ENCODE data around the gene INSR. TPM values are rescaled to one million over a fixed set of nuclear protein-coding genes. Genes with fewer than 3 reads are reported as not detected.

INSR gene
- total and polyA plus RNA-seq, 2 of the 8 experiments (the other 6 are each of a cell fraction or from before 2014, with no cell fraction given) = 13.1 to 48.7 TPM

DNA sequence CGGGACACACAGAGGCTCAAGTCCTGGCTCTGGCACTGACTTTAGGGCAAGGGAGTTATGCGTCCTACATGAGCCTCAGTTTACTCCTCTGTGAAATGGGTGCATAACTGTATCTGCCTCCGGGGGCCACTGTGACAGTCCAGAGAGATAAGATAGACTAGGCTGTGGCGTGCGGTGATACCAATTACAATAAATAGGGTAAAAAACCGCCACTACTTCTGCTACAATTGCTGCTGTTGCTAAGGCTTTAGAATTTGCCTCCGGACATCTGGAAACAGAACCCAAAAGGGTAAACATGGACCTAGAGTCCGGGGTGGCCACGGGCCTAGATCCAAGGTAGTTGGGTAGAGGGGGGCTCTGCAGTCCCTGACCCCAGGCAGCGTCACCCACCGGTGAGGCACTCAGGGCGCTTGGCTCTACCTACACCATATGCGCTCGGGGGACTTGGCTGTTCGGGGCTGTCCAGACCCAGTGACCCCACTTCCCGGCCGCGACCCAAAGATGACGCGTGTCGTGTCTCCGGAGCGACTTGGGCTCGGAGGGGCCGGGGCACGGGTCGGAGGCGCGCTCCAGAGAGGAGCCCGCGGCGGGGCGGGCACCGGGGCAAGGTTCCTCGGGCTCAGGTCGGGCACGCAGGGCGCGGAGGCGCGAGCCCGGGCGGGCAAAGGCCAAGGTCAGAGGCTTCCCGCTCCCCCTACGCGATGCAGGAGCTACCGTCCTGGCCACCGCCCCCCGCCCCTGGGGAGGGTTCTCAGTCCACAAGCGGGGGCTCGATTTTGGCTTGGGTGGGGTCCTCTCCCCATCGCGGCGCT lies 1.1 kb downstream of the INSR start:
- ChIA-PET CTCF (ENCODE audit: partially characterized antibody) (interaction anchor here (0.6 to 0.8 kb wide), 2 partner anchors 85 to 92 kb away, joined by 3 read pairs; no protein-coding TSS in a partner anchor), POLR2A (ENCODE audit: partially characterized antibody) (interaction anchor here (0.9 to 2.2 kb wide), 4 partner anchors 88 to 141 kb away, joined by 3 to 8 read pairs (median 3); no protein-coding TSS in a partner anchor)
- no peak overlapping the region for H4K5ac ChIP-seq (ENCODE audit: insufficient read length, low read depth, low read length)
- 0 out of 2 replicates have a peak overlapping the region, but pooled peaks have one; percentile 34 for H2BK15ac ChIP-seq (ENCODE audit: low read length)
- H3K18ac ChIP-seq (ENCODE audit: extremely low read depth, low read length) = peak overlapping the region; percentile 24
- H4K91ac ChIP-seq (replicated peaks; ENCODE audit: insufficient read length, low read length) = no peak overlapping the region
- 33% methylated on average over 21 of the region's 54 CpGs; no CpG with 5 or more reads in 1 of the 2 experiments for WGBS, 2 experiments (ENCODE audit: extremely low coverage in 1 of 2, insufficient coverage in 1 of 2, insufficient read length in 1 of 2, insufficient replicate concordance in 2 of 2, low coverage in 1 of 2, low lambda C conversion rate in 2 of 2, missing lambda C conversion rate in 1 of 2)
- no peak overlapping the region for H3K14ac ChIP-seq (ENCODE audit: insufficient read length)
- H3K4me1 ChIP-seq (replicated peaks in 1 of 4; ENCODE audit: control insufficient read depth in 3 of 4, insufficient read depth in 4 of 4, low read length in 3 of 4) = peaks cover 6 to 15% (median 9%) of the 10 kb centered on the region in 4 experiments; a peak in 6 of 7 replicates
- H3K79me2 ChIP-seq (ENCODE audit: control insufficient read depth in 1 of 2, insufficient read depth in 2 of 2, low read length in 2 of 2) = peaks cover 0 to 44% of the 10 kb centered on the region in 2 experiments; a peak in 2 of 4 replicates
- no peak overlapping the region for H3K4ac ChIP-seq (replicated peaks; ENCODE audit: insufficient read length, low read depth, low read length)
- peaks cover 0 to 3% (median 2%) of the 10 kb centered on the region in 4 experiments; a peak in 4 of 7 replicates for H3K27me3 ChIP-seq (replicated peaks in 1 of 4; ENCODE audit: control insufficient read depth in 3 of 4, extremely low read depth in 1 of 4, insufficient read depth in 3 of 4, low read length in 3 of 4)
- no peak overlapping the region for H3K27ac ChIP-seq (ENCODE audit: low read depth, low read length)
- peak overlapping the region; percentile 72 to 96 for H3K4me2 ChIP-seq (ENCODE audit: insufficient read depth in 1 of 2, low read depth in 2 of 2, low read length in 2 of 2)
- no peak overlapping the region for H3K56ac ChIP-seq (replicated peaks; ENCODE audit: insufficient read length, low read depth, low read length)
- H2BK5ac ChIP-seq (ENCODE audit: low read depth, low read length) = peak overlapping the region; percentile 4; the same call in 1 of the 2 replicates
- H3K36me3 ChIP-seq (ENCODE audit: control insufficient read depth in 2 of 4, insufficient read depth in 4 of 4, low read length in 3 of 4) = no peaks in the 10 kb centered on the region
- H2BK120ac ChIP-seq (replicated peaks; ENCODE audit: low read depth, low read length) = no peak overlapping the region
- H3K79me1 ChIP-seq (ENCODE audit: low read depth, low read length) = peaks cover 12% of the 10 kb centered on the region
- no peaks in the 10 kb centered on the region for H3K9me3 ChIP-seq (ENCODE audit: insufficient read depth in 2 of 2, low read depth in 1 of 2, low read length in 1 of 2)
- DNase-seq (ENCODE audit: low read depth in 1 of 2, low spot score in 2 of 2) (peak in 1 of 2 experiments; percentile 61), FAIRE-seq (no peak)
- H2BK12ac ChIP-seq (ENCODE audit: low read depth, low read length) = peak overlapping the region; percentile 79; the same call in 1 of the 2 replicates
- no peak overlapping the region for H3K23ac ChIP-seq (ENCODE audit: insufficient read length)
- H4K20me1 ChIP-seq (replicated peaks in 1 of 2; ENCODE audit: control insufficient read depth in 1 of 2, insufficient read depth in 2 of 2, low read length in 2 of 2) = peaks cover 0 to 11% of the 10 kb centered on the region in 2 experiments
- H2AFZ ChIP-seq (ENCODE audit: low read length) = no peak overlapping the region
- 0 out of 2 replicates have a peak overlapping the region, but pooled peaks have one; percentile 77 for H2AK5ac ChIP-seq (ENCODE audit: low read depth, low read length)
- peak overlapping the region; percentile 87 for H4K8ac ChIP-seq (ENCODE audit: extremely low read depth, insufficient read depth, low read length)
- H2BK20ac ChIP-seq (ENCODE audit: low read length) = no peak overlapping the region
- peak overlapping the region; percentile 68 to 98 (median 80) for H3K4me3 ChIP-seq (ENCODE audit: extremely low read depth in 1 of 4, insufficient read depth in 2 of 4, low read depth in 3 of 4, low read length in 4 of 4)
- H3K23me2 ChIP-seq (ENCODE audit: low read depth, low read length) = peaks cover 4% of the 10 kb centered on the region; the same call in 1 of the 2 replicates
- H3K9ac ChIP-seq (replicated peaks in 1 of 4; ENCODE audit: extremely low read depth in 1 of 4, low read depth in 3 of 4, low read length in 3 of 4) = peak overlapping the region; percentile 8 to 71 (median 56); a peak in 6 of 7 replicates
- TF ChIP-seq POLR2A (IDR thresholded peaks at IDR 0.05; ENCODE audit: control extremely low read depth in 1 of 2, low read depth in 2 of 2, low read length in 2 of 2) (no peak), CBX5 (IDR thresholded peaks at IDR 0.05; ENCODE audit: low read depth, low read length) (no peak), YY1 (IDR thresholded peaks at IDR 0.05; ENCODE audit: low read depth, low read length) (no peak), KDM4A (IDR thresholded peaks at IDR 0.05; ENCODE audit: low read depth, low read length, severe bottlenecking) (peak; percentile 51), HDAC6 (IDR thresholded peaks at IDR 0.05; ENCODE audit: low read depth, low read length) (no peak), CTBP2 (IDR thresholded peaks at IDR 0.05; ENCODE audit: borderline replicate concordance, insufficient read depth, insufficient read length, low read length) (no peak), NANOG (IDR thresholded peaks at IDR 0.05; ENCODE audit: insufficient read depth, low read depth, low read length, poor library complexity, severe bottlenecking) (no peak), SP2 (IDR thresholded peaks at IDR 0.05; ENCODE audit: low read length) (no peak), PHF8 (conservative IDR thresholded peaks at IDR 0.05; ENCODE audit: low read depth, low read length) (no peak)
- TF ChIP-seq, protein P1, sequence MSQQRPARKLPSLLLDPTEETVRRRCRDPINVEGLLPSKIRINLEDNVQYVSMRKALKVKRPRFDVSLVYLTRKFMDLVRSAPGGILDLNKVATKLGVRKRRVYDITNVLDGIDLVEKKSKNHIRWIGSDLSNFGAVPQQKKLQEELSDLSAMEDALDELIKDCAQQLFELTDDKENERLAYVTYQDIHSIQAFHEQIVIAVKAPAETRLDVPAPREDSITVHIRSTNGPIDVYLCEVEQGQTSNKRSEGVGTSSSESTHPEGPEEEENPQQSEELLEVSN (IDR thresholded peaks at IDR 0.05) = no peak

All from H1 (cell line).